MM.1S (cell line): ENCODE data around the gene PHPT1.
"Not testable (repeated sequence)": the region's sequence is repeated elsewhere in the genome, so short reads cannot be mapped to it uniquely, and the experiment has no call there.

Experiments
- DNase-seq: peaks from one replicate; pipeline ENCODE4 v3.0.0-alpha.2; 2015
- H2AFZ ChIP-seq: fragments of 300-600 bp; sonication (generic); 2 replicates; pipeline ENCODE4 v1.6.0; 2016; ENCODE audit warnings: antibody characterized with exemption, low read length
- H3F3A ChIP-seq: fragments of 300-600 bp; sonication (generic); 2 replicates; pipeline ENCODE4 v1.6.1; 2016; ENCODE audit warnings: mild to moderate bottlenecking, antibody characterized with exemption, low read length, moderate library complexity, mixed read lengths; ENCODE audit not compliant: insufficient read depth
- H3K27ac ChIP-seq: fragments of 300-600 bp; sonication (generic); 2 replicates; pipeline ENCODE4 v1.5.1; 2016; ENCODE audit warnings: mild to moderate bottlenecking, low read length
- H3K27me3 ChIP-seq: fragments of 300-600 bp; sonication (generic); replicated peaks from 2 replicates; pipeline ENCODE4 v1.6.0; 2016; ENCODE audit warnings: low read length; ENCODE audit not compliant: insufficient read depth
- H3K36me3 ChIP-seq: fragments of 300-600 bp; sonication (generic); replicated peaks from 2 replicates; pipeline ENCODE4 v1.6.1; 2016; ENCODE audit warnings: mild to moderate bottlenecking, low read length, mixed read lengths; ENCODE audit not compliant: insufficient read depth
- H3K4me1 ChIP-seq: fragments of 300-600 bp; sonication (generic); 2 replicates; pipeline ENCODE4 v1.6.1; 2016; ENCODE audit warnings: low read length, mixed read lengths
- H3K4me2 ChIP-seq: fragments of 300-600 bp; sonication (generic); 2 replicates; pipeline ENCODE4 v1.6.0; 2016; ENCODE audit warnings: low read depth, low read length
- H3K4me3 ChIP-seq: fragments of 300-600 bp; sonication (generic); 2 replicates; pipeline ENCODE4 v1.5.1; 2016; ENCODE audit warnings: low read length, mixed read lengths
- H3K79me2 ChIP-seq: fragments of 300-600 bp; sonication (generic); 2 replicates; pipeline ENCODE4 v1.6.1; 2016; ENCODE audit warnings: mixed run types, low read length, mixed read lengths
- H3K9ac ChIP-seq: fragments of 300-600 bp; sonication (generic); 2 replicates; pipeline ENCODE4 v1.6.1; 2016; ENCODE audit warnings: low read length, mixed read lengths
- H3K9me2 ChIP-seq: fragments of 300-600 bp; sonication (generic); replicated peaks from 2 replicates; pipeline ENCODE4 v1.6.1; 2016; ENCODE audit warnings: mild to moderate bottlenecking, low read length, mixed read lengths; ENCODE audit not compliant: insufficient read depth
- H3K9me3 ChIP-seq: fragments of 300-600 bp; sonication (generic); replicated peaks from 2 replicates; pipeline ENCODE4 v1.6.1; 2016; ENCODE audit warnings: mild to moderate bottlenecking, low read length, mixed read lengths; ENCODE audit not compliant: insufficient read depth
- H4K20me1 ChIP-seq: fragments of 300-600 bp; sonication (generic); 2 replicates; pipeline ENCODE4 v1.6.1; 2016; ENCODE audit warnings: mild to moderate bottlenecking, low read length, moderate library complexity, mixed read lengths; ENCODE audit not compliant: insufficient read depth
- CTCF ChIP-seq: fragments of 300-600 bp; sonication (generic); IDR thresholded peaks from 2 replicates; pipeline ENCODE4 v1.5.1; 2016; ENCODE audit warnings: antibody characterized with exemption, low read length, mixed read lengths
- EZH2 ChIP-seq: fragments of 300-600 bp; sonication (generic); optimal IDR thresholded peaks from 2 replicates; pipeline ENCODE3; 2017; ENCODE audit warnings: low read depth, mild to moderate bottlenecking, antibody characterized with exemption, low read length, mixed read lengths
- EZH2phosphoT487 ChIP-seq: fragments of 300-600 bp; sonication (generic); IDR thresholded peaks from 2 replicates; pipeline ENCODE4 v1.6.1; 2018; ENCODE audit warnings: antibody characterized with exemption, low read length

The PHPT1 gene

GRCh38 chr9:136843801-136844740 is 5.1 kb upstream of the PHPT1 start:
- TF ChIP-seq CTCF: peak; percentile 47
- H3K4me2 ChIP-seq: peak overlapping the region; percentile 93
- H3F3A ChIP-seq: peaks cover 20% of the 10 kb centered on the region
- not testable (repeated sequence) for H3K27ac ChIP-seq, H3K9ac ChIP-seq, H3K9me2 ChIP-seq, H3K9me3 ChIP-seq, H3K4me1 ChIP-seq, H3K79me2 ChIP-seq, H3K27me3 ChIP-seq, H3K36me3 ChIP-seq, DNase-seq, H2AFZ ChIP-seq, H4K20me1 ChIP-seq
- peak overlapping the region; percentile 42 for H3K4me3 ChIP-seq

- H3K9me2 ChIP-seq: no peaks in the 10 kb centered on the region
- H3K36me3 ChIP-seq: no peaks in the 10 kb centered on the region
- TF ChIP-seq EZH2 (no peak), EZH2phosphoT487 (no peak), CTCF (no peak)
- peaks cover 20% of the 10 kb centered on the region for H3F3A ChIP-seq
- peaks cover 9% of the 10 kb centered on the region; the same call in 1 of the 2 replicates for H3K4me1 ChIP-seq
- no peaks in the 10 kb centered on the region for H3K27me3 ChIP-seq
- no peaks in the 10 kb centered on the region for H3K9me3 ChIP-seq
- H3K79me2 ChIP-seq: peaks cover 12% of the 10 kb centered on the region; the same call in 1 of the 2 replicates
- H3K4me3 ChIP-seq: no peak overlapping the region
- DNase-seq: no peak
- H2AFZ ChIP-seq: no peak overlapping the region
- no peaks in the 10 kb centered on the region for H4K20me1 ChIP-seq
- no peak overlapping the region for H3K9ac ChIP-seq
- H3K4me2 ChIP-seq: no peak overlapping the region
- no peak overlapping the region for H3K27ac ChIP-seq
Measured at GRCh38 chr9:136844761-136845464, 4.3 kb upstream of the PHPT1 start.

GRCh38 chr9:136845465-136846260 is 3.5 kb upstream of the PHPT1 start:
- H3K27me3 ChIP-seq: no peaks in the 10 kb centered on the region
- H4K20me1 ChIP-seq: no peaks in the 10 kb centered on the region
- no peak overlapping the region for H3K9ac ChIP-seq
- H2AFZ ChIP-seq: no peak overlapping the region
- H3K9me2 ChIP-seq: no peaks in the 10 kb centered on the region
- H3K4me1 ChIP-seq: peaks cover 13% of the 10 kb centered on the region; the same call in 1 of the 2 replicates
- H3K36me3 ChIP-seq: no peaks in the 10 kb centered on the region
- no peaks in the 10 kb centered on the region for H3K9me3 ChIP-seq
- peaks cover 17% of the 10 kb centered on the region; the same call in 1 of the 2 replicates for H3K79me2 ChIP-seq
- no peak overlapping the region for H3K4me3 ChIP-seq
- no peak overlapping the region for H3K4me2 ChIP-seq
- peaks cover 20% of the 10 kb centered on the region for H3F3A ChIP-seq
- TF ChIP-seq EZH2 (no peak), CTCF (no peak), EZH2phosphoT487 (no peak)
- DNase-seq: no peak
- no peak overlapping the region for H3K27ac ChIP-seq
